HK-2 (cell line): ENCODE results near the gene DNMBP.
"Not testable (repeated sequence)": the region's sequence is repeated elsewhere in the genome, so short reads cannot be mapped to it uniquely, and the experiment has no call there.

Experiments used
- DNase-seq: peaks from one replicate; pipeline ENCODE4 v3.0.0-alpha.2; 2018; ENCODE audit not compliant: unreplicated experiment

The DNMBP gene

GRCh38 chr10:99917963-99918825, 91.6 kb downstream of the DNMBP start:
- DNase-seq, result no peak

GRCh38 chr10:99916776-99917175, 93.0 kb downstream of the DNMBP start:
- DNase-seq, result no peak

- no peak for DNase-seq
These were observed 94.3 kb downstream of the DNMBP start for GRCh38 chr10:99915414-99915813.

- DNase-seq, result no peak
These were observed 95.5 kb downstream of the DNMBP start for GRCh38 chr10:99914236-99914635.

GRCh38 chr10:99913831-99914235, 95.9 kb downstream of the DNMBP start:
- no peak for DNase-seq

- no peak for DNase-seq
These were observed 97.7 kb downstream of the DNMBP start for GRCh38 chr10:99912041-99912440.

- DNase-seq, result peak; percentile 28
These were observed 101.2 kb downstream of the DNMBP start for GRCh38 chr10:99908512-99908911.

GRCh38 chr10:99906470-99906869, 103.3 kb downstream of the DNMBP start:
- DNase-seq, result peak; percentile 87

- no peak for DNase-seq
These were observed 103.8 kb downstream of the DNMBP start for GRCh38 chr10:99905971-99906370.

- DNase-seq, result no peak
These were observed 113.9 kb downstream of the DNMBP start for GRCh38 chr10:99895867-99896266.

GRCh38 chr10:99895066-99895465, 114.7 kb downstream of the DNMBP start:
- not testable (repeated sequence) for DNase-seq

- no peak for DNase-seq
These were observed 115.1 kb downstream of the DNMBP start for GRCh38 chr10:99894613-99895012.

- DNase-seq, result no peak
These were observed 121.1 kb downstream of the DNMBP start for GRCh38 chr10:99888622-99889021.

- DNase-seq, result no peak
These were observed 126.2 kb downstream of the DNMBP start for GRCh38 chr10:99883523-99883922.

GRCh38 chr10:99881371-99881770, 128.4 kb downstream of the DNMBP start:
- DNase-seq, result no peak

GRCh38 chr10:99880080-99880835, 129.5 kb downstream of the DNMBP start:
- no peak for DNase-seq

- no peak for DNase-seq
These were observed 134.3 kb downstream of the DNMBP start for GRCh38 chr10:99875473-99875872.

- no peak for DNase-seq
These were observed 135.2 kb downstream of the DNMBP start for GRCh38 chr10:99874341-99875085.

GRCh38 chr10:99873846-99874245, 135.9 kb downstream of the DNMBP start:
- DNase-seq, result no peak

GRCh38 chr10:99872367-99873162, 137.2 kb downstream of the DNMBP start:
- no peak for DNase-seq

- no peak for DNase-seq
These were observed 139.5 kb downstream of the DNMBP start for GRCh38 chr10:99870123-99870730.
